Hepatocyte (in vitro differentiated cells): ENCODE measurements around the gene CCDC191. TPM values are rescaled to one million over a fixed set of nuclear protein-coding genes. Genes with fewer than 3 reads are reported as not detected.

ENCODE experiments used
- DNase-seq: peaks from one replicate; pipeline ENCODE4 v3.0.0-alpha.2; 2016; ENCODE audit warnings: low spot score
- H2AFZ ChIP-seq: fragments of 200-600 bp; sonication (generic); 2 replicates; pipeline ENCODE4 v1.6.0; 2016; ENCODE audit warnings: antibody characterized with exemption, mild to moderate bottlenecking
- H3K27ac ChIP-seq: fragments of 200-600 bp; sonication (generic); 2 replicates; pipeline ENCODE4 v1.5.1; 2016; ENCODE audit warnings: mild to moderate bottlenecking
- H3K27me3 ChIP-seq: fragments of 200-600 bp; sonication (generic); 2 replicates; pipeline ENCODE4 v1.6.1; 2016
- H3K36me3 ChIP-seq: fragments of 200-600 bp; sonication (generic); replicated peaks from 2 replicates; pipeline ENCODE4 v1.5.1; 2016; ENCODE audit warnings: low read depth; ENCODE audit not compliant: insufficient read depth
- H3K4me1 ChIP-seq: fragments of 200-600 bp; sonication (generic); 2 replicates; pipeline ENCODE4 v1.5.1; 2016; ENCODE audit warnings: mild to moderate bottlenecking, moderate library complexity; ENCODE audit not compliant: insufficient read depth
- H3K4me2 ChIP-seq: fragments of 200-600 bp; sonication (generic); 2 replicates; pipeline ENCODE4 v1.6.0; 2016
- H3K4me3 ChIP-seq: fragments of 200-600 bp; sonication (generic); 2 replicates; pipeline ENCODE4 v1.5.1; 2016; ENCODE audit warnings: mild to moderate bottlenecking
- H3K79me2 ChIP-seq: fragments of 200-600 bp; sonication (generic); 2 replicates; pipeline ENCODE4 v1.6.0; 2017; ENCODE audit warnings: mild to moderate bottlenecking
- H3K9me2 ChIP-seq: fragments of 200-600 bp; sonication (generic); replicated peaks from 2 replicates; pipeline ENCODE4 v1.6.0; 2017; ENCODE audit warnings: mild to moderate bottlenecking; ENCODE audit not compliant: insufficient read depth
- H3K9me3 ChIP-seq: fragments of 200-600 bp; sonication (generic); 2 replicates; pipeline ENCODE4 v1.5.1; 2016; ENCODE audit warnings: low read depth, mild to moderate bottlenecking
- H4K20me1 ChIP-seq: fragments of 200-600 bp; sonication (generic); 2 replicates; pipeline ENCODE4 v1.6.0; 2016; ENCODE audit warnings: mild to moderate bottlenecking; ENCODE audit not compliant: insufficient read depth, poor library complexity, severe bottlenecking
- CTCF ChIP-seq: fragments of 200-600 bp; sonication (generic); IDR thresholded peaks from 2 replicates; pipeline ENCODE4 v1.5.1; 2016; ENCODE audit warnings: antibody characterized with exemption, mild to moderate bottlenecking; ENCODE audit not compliant: poor library complexity
- EZH2 ChIP-seq: fragments of 200-600 bp; sonication (generic); IDR thresholded peaks from 2 replicates; pipeline ENCODE4 v1.6.1; 2016; ENCODE audit warnings: antibody characterized with exemption, mild to moderate bottlenecking, borderline replicate concordance
- EZH2phosphoT487 ChIP-seq: fragments of 200-600 bp; sonication (generic); IDR thresholded peaks from one replicate; pipeline ENCODE4 v1.6.1; 2018; ENCODE audit warnings: antibody characterized with exemption, mild to moderate bottlenecking, low read depth, moderate library complexity; ENCODE audit not compliant: unreplicated experiment, severe bottlenecking
- WGBS: methylation state at CpG from one replicate; pipeline ENCODE4 v1.1.6; 2016; ENCODE audit warnings: low lambda C conversion rate; ENCODE audit errors: missing lambda C conversion rate; 5-methylcytosine and 5-hydroxymethylcytosine counted together
- polyA plus RNA-seq: library from polyadenylated mRNA; unstranded; fragments of >200 nt; fragmentation: Nextera tagmentation; extraction: Ambion mirVana; gene quantifications from 2 replicates; pipeline ENCODE4 v1.2.1, GENCODE V29; 2016
- total RNA-seq: library from RNA; depleted of rRNA; stranded (reverse); fragments of >200 nt; gene quantifications from 2 replicates; pipeline ENCODE4 v1.2.3, GENCODE V29; 2014

Gene CCDC191
- total and polyA plus RNA-seq, 2 experiments from 2014 or later: 1.1 to 3.5 TPM

GRCh38 chr3:113968986-113969385, 87.3 kb downstream of the CCDC191 start:
- Histone ChIP-seq H3K79me2 (no peaks in the 10 kb centered on the region), H3K36me3 (no peaks in the 10 kb centered on the region), H3K27ac (no peak overlapping the region), H3K9me2 (no peaks in the 10 kb centered on the region), H3K4me1 (no peaks in the 10 kb centered on the region), H3K9me3 (no peaks in the 10 kb centered on the region), H4K20me1 (no peaks in the 10 kb centered on the region), H3K4me2 (no peak overlapping the region), H2AFZ (no peak overlapping the region), H3K27me3 (no peaks in the 10 kb centered on the region), H3K4me3 (no peak overlapping the region)
- TF ChIP-seq EZH2phosphoT487 (no peak), EZH2 (no peak), CTCF (no peak)
- no peak for DNase-seq
- 69% methylated on average over 2 of the region's 2 CpGs for WGBS

- Histone ChIP-seq H3K9me3 (no peaks in the 10 kb centered on the region), H3K27ac (no peak overlapping the region), H3K4me1 (no peaks in the 10 kb centered on the region), H3K27me3 (no peaks in the 10 kb centered on the region), H2AFZ (no peak overlapping the region), H3K36me3 (no peaks in the 10 kb centered on the region), H3K9me2 (no peaks in the 10 kb centered on the region), H4K20me1 (no peaks in the 10 kb centered on the region), H3K4me3 (no peak overlapping the region), H3K4me2 (no peak overlapping the region), H3K79me2 (no peaks in the 10 kb centered on the region)
- no peak for DNase-seq
- WGBS: 43% methylated on average over 2 of the region's 2 CpGs
- TF ChIP-seq EZH2phosphoT487: no peak
- no peak for TF ChIP-seq EZH2
- TF ChIP-seq CTCF: no peak
These were observed 90.2 kb downstream of the CCDC191 start for GRCh38 chr3:113966172-113966571.

GRCh38 chr3:113963879-113964278, 92.4 kb downstream of the CCDC191 start:
- Histone ChIP-seq H3K9me2 (no peaks in the 10 kb centered on the region), H3K79me2 (no peaks in the 10 kb centered on the region), H4K20me1 (no peaks in the 10 kb centered on the region), H3K27me3 (no peaks in the 10 kb centered on the region), H3K9me3 (no peaks in the 10 kb centered on the region), H3K36me3 (no peaks in the 10 kb centered on the region), H2AFZ (no peak overlapping the region), H3K4me1 (no peaks in the 10 kb centered on the region), H3K4me3 (no peak overlapping the region), H3K27ac (no peak overlapping the region), H3K4me2 (no peak overlapping the region)
- DNase-seq: no peak
- WGBS: 91% methylated on average over 3 of the region's 3 CpGs
- no peak for TF ChIP-seq EZH2phosphoT487
- no peak for TF ChIP-seq EZH2
- TF ChIP-seq CTCF: no peak

- Histone ChIP-seq H3K36me3 (no peaks in the 10 kb centered on the region), H3K4me3 (no peak overlapping the region), H3K4me2 (no peak overlapping the region), H3K4me1 (no peaks in the 10 kb centered on the region), H2AFZ (no peak overlapping the region), H3K79me2 (no peaks in the 10 kb centered on the region), H3K9me2 (no peaks in the 10 kb centered on the region), H3K27ac (no peak overlapping the region), H3K27me3 (no peaks in the 10 kb centered on the region), H3K9me3 (no peaks in the 10 kb centered on the region), H4K20me1 (no peaks in the 10 kb centered on the region)
- no peak for DNase-seq
- TF ChIP-seq CTCF (no peak), EZH2phosphoT487 (no peak), EZH2 (no peak)
- WGBS: 94% methylated on average over 8 of the region's 8 CpGs
These were observed 102.1 kb downstream of the CCDC191 start for GRCh38 chr3:113954091-113954685.
